GM23338 (cell line): ENCODE measurements around the gene SLC26A11.

Experiments
- CREB1 ChIP-seq: fragments of 250-450 bp; sonication (Bioruptor Pico); IDR thresholded peaks from 2 replicates; pipeline ENCODE4 v1.5.0; 2020; ENCODE audit warnings: low read depth, mild to moderate bottlenecking, moderate library complexity
- ETS1 ChIP-seq: IDR thresholded peaks from 2 replicates; pipeline ENCODE4 v1.6.1; 2016; ENCODE audit warnings: antibody characterized with exemption
- EZH2 ChIP-seq: fragments of 200-600 bp; sonication (generic); IDR thresholded peaks from one replicate; pipeline ENCODE4 v1.8.0; 2017; ENCODE audit warnings: antibody characterized with exemption, mild to moderate bottlenecking, low read depth; ENCODE audit not compliant: unreplicated experiment
- EZH2phosphoT487 ChIP-seq: fragments of 200-600 bp; sonication (generic); IDR thresholded peaks from one replicate; pipeline ENCODE4 v1.8.1; 2018; ENCODE audit warnings: antibody characterized with exemption; ENCODE audit not compliant: unreplicated experiment
- JUNB ChIP-seq: IDR thresholded peaks from one replicate; pipeline ENCODE4 v1.6.1; 2016; ENCODE audit warnings: antibody characterized with exemption; ENCODE audit not compliant: unreplicated experiment
- POLR2AphosphoS5 ChIP-seq: IDR thresholded peaks from 2 replicates; pipeline ENCODE4 v1.6.1; 2016; ENCODE audit warnings: antibody characterized with exemption, low read depth
- ZNF331 ChIP-seq: fragments of 250-450 bp; sonication (Bioruptor Pico); IDR thresholded peaks from 2 replicates; pipeline ENCODE4 v1.5.0; 2020; ENCODE audit warnings: low read depth, mild to moderate bottlenecking, moderate library complexity
- TF ChIP-seq, protein P1 (sequence below), 2 experiments: fragments of 200-600 bp in 1 of 2; sonication (generic) in 1 of 2; conservative IDR thresholded peaks; 2 replicates each; pipeline versions ENCODE4 v1.5.1 to v1.6.1; 2016 to 2017; ENCODE audit warnings: antibody characterized with exemption in 2 of 2, low read depth in 2 of 2, mild to moderate bottlenecking in 2 of 2, moderate library complexity in 1 of 2
- TF ChIP-seq, protein P2 (sequence below): IDR thresholded peaks from one replicate; pipeline ENCODE4 v1.6.1; 2018; ENCODE audit warnings: antibody characterized with exemption; ENCODE audit not compliant: unreplicated experiment
- TF ChIP-seq, protein P3 (sequence below): fragments of 250-450 bp; sonication (Bioruptor Pico); IDR thresholded peaks from 2 replicates; pipeline ENCODE4 v1.5.0; 2020; ENCODE audit warnings: mild to moderate bottlenecking, moderate library complexity

DNA sequence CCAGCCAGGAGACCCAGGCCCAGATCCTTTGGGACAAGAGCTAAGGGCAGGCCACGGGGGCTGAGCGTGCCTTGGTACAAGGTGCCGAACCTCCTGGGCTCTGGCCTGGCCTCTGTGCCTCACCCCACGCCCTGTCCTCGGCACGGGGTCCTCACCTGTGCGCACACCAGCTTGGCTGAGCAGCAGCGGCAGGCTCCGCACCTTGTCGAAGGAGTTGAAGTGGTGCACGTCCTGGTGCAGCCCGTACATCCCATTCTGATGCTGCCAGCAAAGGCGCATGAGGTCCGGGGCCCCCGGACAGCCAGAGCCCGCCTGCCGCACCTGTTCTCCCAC lies 5.4 kb upstream of the SLC26A11 start:
- TF ChIP-seq, protein P1, sequence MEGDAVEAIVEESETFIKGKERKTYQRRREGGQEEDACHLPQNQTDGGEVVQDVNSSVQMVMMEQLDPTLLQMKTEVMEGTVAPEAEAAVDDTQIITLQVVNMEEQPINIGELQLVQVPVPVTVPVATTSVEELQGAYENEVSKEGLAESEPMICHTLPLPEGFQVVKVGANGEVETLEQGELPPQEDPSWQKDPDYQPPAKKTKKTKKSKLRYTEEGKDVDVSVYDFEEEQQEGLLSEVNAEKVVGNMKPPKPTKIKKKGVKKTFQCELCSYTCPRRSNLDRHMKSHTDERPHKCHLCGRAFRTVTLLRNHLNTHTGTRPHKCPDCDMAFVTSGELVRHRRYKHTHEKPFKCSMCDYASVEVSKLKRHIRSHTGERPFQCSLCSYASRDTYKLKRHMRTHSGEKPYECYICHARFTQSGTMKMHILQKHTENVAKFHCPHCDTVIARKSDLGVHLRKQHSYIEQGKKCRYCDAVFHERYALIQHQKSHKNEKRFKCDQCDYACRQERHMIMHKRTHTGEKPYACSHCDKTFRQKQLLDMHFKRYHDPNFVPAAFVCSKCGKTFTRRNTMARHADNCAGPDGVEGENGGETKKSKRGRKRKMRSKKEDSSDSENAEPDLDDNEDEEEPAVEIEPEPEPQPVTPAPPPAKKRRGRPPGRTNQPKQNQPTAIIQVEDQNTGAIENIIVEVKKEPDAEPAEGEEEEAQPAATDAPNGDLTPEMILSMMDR (conservative IDR thresholded peaks at IDR 0.05; ENCODE audit: low read depth in 2 of 2), result no peak
- TF ChIP-seq EZH2 (no peak), POLR2AphosphoS5 (no peak), ETS1 (no peak), EZH2phosphoT487 (no peak), CREB1 (no peak), ZNF331 (CRISPR knock-in tag) (no peak), JUNB (no peak)
- TF ChIP-seq, protein P2, sequence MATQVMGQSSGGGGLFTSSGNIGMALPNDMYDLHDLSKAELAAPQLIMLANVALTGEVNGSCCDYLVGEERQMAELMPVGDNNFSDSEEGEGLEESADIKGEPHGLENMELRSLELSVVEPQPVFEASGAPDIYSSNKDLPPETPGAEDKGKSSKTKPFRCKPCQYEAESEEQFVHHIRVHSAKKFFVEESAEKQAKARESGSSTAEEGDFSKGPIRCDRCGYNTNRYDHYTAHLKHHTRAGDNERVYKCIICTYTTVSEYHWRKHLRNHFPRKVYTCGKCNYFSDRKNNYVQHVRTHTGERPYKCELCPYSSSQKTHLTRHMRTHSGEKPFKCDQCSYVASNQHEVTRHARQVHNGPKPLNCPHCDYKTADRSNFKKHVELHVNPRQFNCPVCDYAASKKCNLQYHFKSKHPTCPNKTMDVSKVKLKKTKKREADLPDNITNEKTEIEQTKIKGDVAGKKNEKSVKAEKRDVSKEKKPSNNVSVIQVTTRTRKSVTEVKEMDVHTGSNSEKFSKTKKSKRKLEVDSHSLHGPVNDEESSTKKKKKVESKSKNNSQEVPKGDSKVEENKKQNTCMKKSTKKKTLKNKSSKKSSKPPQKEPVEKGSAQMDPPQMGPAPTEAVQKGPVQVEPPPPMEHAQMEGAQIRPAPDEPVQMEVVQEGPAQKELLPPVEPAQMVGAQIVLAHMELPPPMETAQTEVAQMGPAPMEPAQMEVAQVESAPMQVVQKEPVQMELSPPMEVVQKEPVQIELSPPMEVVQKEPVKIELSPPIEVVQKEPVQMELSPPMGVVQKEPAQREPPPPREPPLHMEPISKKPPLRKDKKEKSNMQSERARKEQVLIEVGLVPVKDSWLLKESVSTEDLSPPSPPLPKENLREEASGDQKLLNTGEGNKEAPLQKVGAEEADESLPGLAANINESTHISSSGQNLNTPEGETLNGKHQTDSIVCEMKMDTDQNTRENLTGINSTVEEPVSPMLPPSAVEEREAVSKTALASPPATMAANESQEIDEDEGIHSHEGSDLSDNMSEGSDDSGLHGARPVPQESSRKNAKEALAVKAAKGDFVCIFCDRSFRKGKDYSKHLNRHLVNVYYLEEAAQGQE, result no peak
- TF ChIP-seq, protein P3, sequence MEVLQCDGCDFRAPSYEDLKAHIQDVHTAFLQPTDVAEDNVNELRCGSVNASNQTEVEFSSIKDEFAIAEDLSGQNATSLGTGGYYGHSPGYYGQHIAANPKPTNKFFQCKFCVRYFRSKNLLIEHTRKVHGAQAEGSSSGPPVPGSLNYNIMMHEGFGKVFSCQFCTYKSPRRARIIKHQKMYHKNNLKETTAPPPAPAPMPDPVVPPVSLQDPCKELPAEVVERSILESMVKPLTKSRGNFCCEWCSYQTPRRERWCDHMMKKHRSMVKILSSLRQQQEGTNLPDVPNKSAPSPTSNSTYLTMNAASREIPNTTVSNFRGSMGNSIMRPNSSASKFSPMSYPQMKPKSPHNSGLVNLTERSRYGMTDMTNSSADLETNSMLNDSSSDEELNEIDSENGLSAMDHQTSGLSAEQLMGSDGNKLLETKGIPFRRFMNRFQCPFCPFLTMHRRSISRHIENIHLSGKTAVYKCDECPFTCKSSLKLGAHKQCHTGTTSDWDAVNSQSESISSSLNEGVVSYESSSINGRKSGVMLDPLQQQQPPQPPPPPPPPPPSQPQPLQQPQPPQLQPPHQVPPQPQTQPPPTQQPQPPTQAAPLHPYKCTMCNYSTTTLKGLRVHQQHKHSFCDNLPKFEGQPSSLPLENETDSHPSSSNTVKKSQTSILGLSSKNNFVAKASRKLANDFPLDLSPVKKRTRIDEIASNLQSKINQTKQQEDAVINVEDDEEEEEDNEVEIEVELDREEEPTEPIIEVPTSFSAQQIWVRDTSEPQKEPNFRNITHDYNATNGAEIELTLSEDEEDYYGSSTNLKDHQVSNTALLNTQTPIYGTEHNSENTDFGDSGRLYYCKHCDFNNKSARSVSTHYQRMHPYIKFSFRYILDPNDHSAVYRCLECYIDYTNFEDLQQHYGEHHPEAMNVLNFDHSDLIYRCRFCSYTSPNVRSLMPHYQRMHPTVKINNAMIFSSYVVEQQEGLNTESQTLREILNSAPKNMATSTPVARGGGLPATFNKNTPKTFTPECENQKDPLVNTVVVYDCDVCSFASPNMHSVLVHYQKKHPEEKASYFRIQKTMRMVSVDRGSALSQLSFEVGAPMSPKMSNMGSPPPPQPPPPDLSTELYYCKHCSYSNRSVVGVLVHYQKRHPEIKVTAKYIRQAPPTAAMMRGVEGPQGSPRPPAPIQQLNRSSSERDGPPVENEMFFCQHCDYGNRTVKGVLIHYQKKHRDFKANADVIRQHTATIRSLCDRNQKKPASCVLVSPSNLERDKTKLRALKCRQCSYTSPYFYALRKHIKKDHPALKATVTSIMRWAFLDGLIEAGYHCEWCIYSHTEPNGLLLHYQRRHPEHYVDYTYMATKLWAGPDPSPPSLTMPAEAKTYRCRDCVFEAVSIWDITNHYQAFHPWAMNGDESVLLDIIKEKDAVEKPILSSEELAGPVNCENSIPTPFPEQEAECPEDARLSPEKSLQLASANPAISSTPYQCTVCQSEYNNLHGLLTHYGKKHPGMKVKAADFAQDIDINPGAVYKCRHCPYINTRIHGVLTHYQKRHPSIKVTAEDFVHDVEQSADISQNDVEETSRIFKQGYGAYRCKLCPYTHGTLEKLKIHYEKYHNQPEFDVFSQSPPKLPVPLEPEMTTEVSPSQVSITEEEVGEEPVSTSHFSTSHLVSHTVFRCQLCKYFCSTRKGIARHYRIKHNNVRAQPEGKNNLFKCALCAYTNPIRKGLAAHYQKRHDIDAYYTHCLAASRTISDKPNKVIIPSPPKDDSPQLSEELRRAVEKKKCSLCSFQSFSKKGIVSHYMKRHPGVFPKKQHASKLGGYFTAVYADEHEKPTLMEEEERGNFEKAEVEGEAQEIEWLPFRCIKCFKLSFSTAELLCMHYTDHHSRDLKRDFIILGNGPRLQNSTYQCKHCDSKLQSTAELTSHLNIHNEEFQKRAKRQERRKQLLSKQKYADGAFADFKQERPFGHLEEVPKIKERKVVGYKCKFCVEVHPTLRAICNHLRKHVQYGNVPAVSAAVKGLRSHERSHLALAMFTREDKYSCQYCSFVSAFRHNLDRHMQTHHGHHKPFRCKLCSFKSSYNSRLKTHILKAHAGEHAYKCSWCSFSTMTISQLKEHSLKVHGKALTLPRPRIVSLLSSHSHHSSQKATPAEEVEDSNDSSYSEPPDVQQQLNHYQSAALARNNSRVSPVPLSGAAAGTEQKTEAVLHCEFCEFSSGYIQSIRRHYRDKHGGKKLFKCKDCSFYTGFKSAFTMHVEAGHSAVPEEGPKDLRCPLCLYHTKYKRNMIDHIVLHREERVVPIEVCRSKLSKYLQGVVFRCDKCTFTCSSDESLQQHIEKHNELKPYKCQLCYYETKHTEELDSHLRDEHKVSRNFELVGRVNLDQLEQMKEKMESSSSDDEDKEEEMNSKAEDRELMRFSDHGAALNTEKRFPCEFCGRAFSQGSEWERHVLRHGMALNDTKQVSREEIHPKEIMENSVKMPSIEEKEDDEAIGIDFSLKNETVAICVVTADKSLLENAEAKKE (CRISPR knock-in tag), result no peak
